Osteocyte (in vitro differentiated cells): ENCODE results near the gene PARD3B. TPM values are rescaled to one million over a fixed set of nuclear protein-coding genes. Genes with fewer than 3 reads are reported as not detected.

Experiments used
- DNase-seq: peaks from one replicate; pipeline ENCODE4 v3.0.0; 2021; ENCODE audit warnings: mixed read lengths; ENCODE audit not compliant: unreplicated experiment; ENCODE audit errors: extremely low spot score
- H3K27ac Mint-ChIP-seq: one replicate; pipeline ENCODE4 v1.8.0; 2021; ENCODE audit warnings: mild to moderate bottlenecking, mixed read lengths; ENCODE audit not compliant: unreplicated experiment
- H3K27me3 Mint-ChIP-seq: one replicate; pipeline ENCODE4 v1.8.0; 2021; ENCODE audit warnings: mixed read lengths; ENCODE audit not compliant: unreplicated experiment
- H3K36me3 Mint-ChIP-seq: one replicate; pipeline ENCODE4 v1.8.0; 2021; ENCODE audit warnings: mixed read lengths; ENCODE audit not compliant: unreplicated experiment
- H3K4me1 Mint-ChIP-seq: one replicate; pipeline ENCODE4 v1.8.0; 2021; ENCODE audit warnings: mixed read lengths; ENCODE audit not compliant: unreplicated experiment
- H3K4me3 Mint-ChIP-seq: one replicate; pipeline ENCODE4 v1.8.0; 2021; ENCODE audit warnings: mild to moderate bottlenecking, moderate library complexity, mixed read lengths; ENCODE audit not compliant: unreplicated experiment
- H3K9me3 Mint-ChIP-seq: one replicate; pipeline ENCODE4 v1.8.0; 2021; ENCODE audit warnings: mixed read lengths; ENCODE audit not compliant: unreplicated experiment
- total RNA-seq: library from RNA; stranded (reverse); gene quantifications from 2 replicates; pipeline ENCODE4 v1.2.1, GENCODE V29; 2021
- TF ChIP-seq, protein P1 (sequence below): fragments of 200-600 bp; sonication (generic); IDR thresholded peaks from 2 replicates; pipeline ENCODE4 v1.5.0; 2021; ENCODE audit warnings: antibody characterized with exemption, mild to moderate bottlenecking, moderate library complexity

Gene PARD3B
- total RNA-seq, 1 donor from 2014 or later, result 26.7 TPM

DNA sequence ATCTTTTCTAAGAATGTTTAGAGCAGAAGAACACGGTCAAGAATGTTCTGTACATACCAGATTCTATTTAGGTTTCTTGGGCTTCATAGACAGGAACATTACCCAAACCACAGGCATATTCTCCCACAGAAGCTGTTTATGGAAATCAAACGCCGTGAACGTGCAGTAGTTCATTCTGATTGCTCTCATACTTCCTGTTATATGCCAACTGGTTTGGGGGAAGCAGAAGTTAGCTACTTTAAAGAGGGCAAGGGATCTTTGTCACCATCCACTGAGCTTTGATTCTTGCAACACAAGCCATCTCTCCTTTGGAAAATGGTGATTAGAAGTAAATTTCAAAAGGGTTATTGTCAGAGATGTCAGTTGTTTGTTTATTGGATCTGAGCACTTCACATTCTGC lies 954.8 kb downstream of the PARD3B start:
- no peaks in the 10 kb centered on the region for H3K9me3 Mint-ChIP-seq
- peaks cover 14% of the 10 kb centered on the region for H3K36me3 Mint-ChIP-seq

DNA sequence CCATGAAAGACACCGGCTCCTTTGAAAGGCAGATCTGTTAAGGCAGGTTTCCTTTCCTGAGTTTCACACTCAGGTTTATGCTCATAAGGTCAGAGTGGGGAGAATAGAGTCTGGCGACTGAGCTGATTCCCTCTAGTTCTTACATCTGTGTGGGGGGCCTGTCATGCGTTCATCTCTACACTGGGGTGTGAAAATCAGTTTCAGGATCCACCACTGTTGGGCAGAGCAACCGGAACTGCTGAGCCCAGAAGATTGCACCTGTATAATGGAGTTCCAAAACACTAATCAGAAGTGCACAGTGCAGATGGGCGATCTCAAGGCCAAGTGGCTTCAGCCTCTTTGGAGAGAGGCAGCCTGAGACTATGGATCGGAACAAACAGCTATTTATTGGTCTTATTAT lies 955.7 kb downstream of the PARD3B start:
- H3K36me3 Mint-ChIP-seq, result peaks cover 14% of the 10 kb centered on the region
- peaks cover 15% of the 10 kb centered on the region for H3K4me1 Mint-ChIP-seq
- H3K9me3 Mint-ChIP-seq, result no peaks in the 10 kb centered on the region
- H3K4me3 Mint-ChIP-seq, result no peak overlapping the region
- H3K27me3 Mint-ChIP-seq, result no peaks in the 10 kb centered on the region
- TF ChIP-seq, protein P1, sequence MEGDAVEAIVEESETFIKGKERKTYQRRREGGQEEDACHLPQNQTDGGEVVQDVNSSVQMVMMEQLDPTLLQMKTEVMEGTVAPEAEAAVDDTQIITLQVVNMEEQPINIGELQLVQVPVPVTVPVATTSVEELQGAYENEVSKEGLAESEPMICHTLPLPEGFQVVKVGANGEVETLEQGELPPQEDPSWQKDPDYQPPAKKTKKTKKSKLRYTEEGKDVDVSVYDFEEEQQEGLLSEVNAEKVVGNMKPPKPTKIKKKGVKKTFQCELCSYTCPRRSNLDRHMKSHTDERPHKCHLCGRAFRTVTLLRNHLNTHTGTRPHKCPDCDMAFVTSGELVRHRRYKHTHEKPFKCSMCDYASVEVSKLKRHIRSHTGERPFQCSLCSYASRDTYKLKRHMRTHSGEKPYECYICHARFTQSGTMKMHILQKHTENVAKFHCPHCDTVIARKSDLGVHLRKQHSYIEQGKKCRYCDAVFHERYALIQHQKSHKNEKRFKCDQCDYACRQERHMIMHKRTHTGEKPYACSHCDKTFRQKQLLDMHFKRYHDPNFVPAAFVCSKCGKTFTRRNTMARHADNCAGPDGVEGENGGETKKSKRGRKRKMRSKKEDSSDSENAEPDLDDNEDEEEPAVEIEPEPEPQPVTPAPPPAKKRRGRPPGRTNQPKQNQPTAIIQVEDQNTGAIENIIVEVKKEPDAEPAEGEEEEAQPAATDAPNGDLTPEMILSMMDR, result no peak
- H3K27ac Mint-ChIP-seq, result no peak overlapping the region
- DNase-seq, result no peak

More for the DNA sequence above, 954.8 kb downstream of the PARD3B start:
- no peak overlapping the region for H3K4me3 Mint-ChIP-seq
- H3K27me3 Mint-ChIP-seq, result no peaks in the 10 kb centered on the region
- peaks cover 23% of the 10 kb centered on the region for H3K4me1 Mint-ChIP-seq
- no peak overlapping the region for H3K27ac Mint-ChIP-seq
- TF ChIP-seq, protein P1, result no peak
- no peak for DNase-seq

- Mint-ChIP-seq H3K4me1 (peaks cover 6% of the 10 kb centered on the region), H3K9me3 (peaks cover 4% of the 10 kb centered on the region), H3K36me3 (peaks cover 14% of the 10 kb centered on the region), H3K27me3 (no peaks in the 10 kb centered on the region), H3K27ac (no peak overlapping the region), H3K4me3 (no peak overlapping the region)
- TF ChIP-seq, protein P1, result no peak
- no peak for DNase-seq
These were observed 956.6 kb downstream of the PARD3B start for GRCh38 chr2:205501826-205502225.

DNA sequence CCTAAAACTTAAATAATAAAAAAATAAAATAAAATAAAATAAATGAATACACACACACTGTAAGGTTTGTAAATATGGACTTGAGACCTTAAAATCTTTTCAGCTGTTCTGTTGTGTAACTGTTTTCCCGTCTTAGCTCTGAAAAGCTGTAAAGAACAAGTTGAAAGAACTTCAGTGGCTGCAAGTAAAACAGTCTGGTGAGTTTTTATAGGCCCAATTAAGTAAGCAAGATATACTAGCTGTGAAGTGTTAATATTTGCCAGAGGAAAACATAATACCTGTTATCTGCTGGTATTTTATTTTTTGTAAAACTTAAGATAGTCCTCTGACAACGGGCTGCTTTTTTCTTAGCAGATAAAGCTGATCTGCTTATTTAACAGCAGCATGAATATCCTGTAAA lies 960.1 kb downstream of the PARD3B start:
- H3K36me3 Mint-ChIP-seq, result peaks cover 12% of the 10 kb centered on the region
- no peaks in the 10 kb centered on the region for H3K27me3 Mint-ChIP-seq
- DNase-seq, result no peak
- no peak overlapping the region for H3K27ac Mint-ChIP-seq
- TF ChIP-seq, protein P1, result no peak
- H3K4me3 Mint-ChIP-seq, result no peak overlapping the region
- H3K4me1 Mint-ChIP-seq, result peaks cover under 1% of the 10 kb centered on the region
- peaks cover 4% of the 10 kb centered on the region for H3K9me3 Mint-ChIP-seq

GRCh38 chr2:205509655-205510054 lies 964.4 kb downstream of the PARD3B start:
- H3K4me1 Mint-ChIP-seq, result peaks cover 22% of the 10 kb centered on the region
- no peak overlapping the region for H3K27ac Mint-ChIP-seq
- DNase-seq, result no peak
- peaks cover 4% of the 10 kb centered on the region for H3K9me3 Mint-ChIP-seq
- H3K27me3 Mint-ChIP-seq, result no peaks in the 10 kb centered on the region
- TF ChIP-seq, protein P1, result no peak
- H3K36me3 Mint-ChIP-seq, result no peaks in the 10 kb centered on the region
- no peak overlapping the region for H3K4me3 Mint-ChIP-seq
